DOHH2 (cell line): ENCODE results near the gene CARMIL1.

Experiments
- H3F3A ChIP-seq: fragments of 200-600 bp; sonication (generic), shearing (Covaris generic); 2 replicates; pipeline ENCODE4 v1.6.0; 2016; ENCODE audit warnings: antibody characterized with exemption, mild to moderate bottlenecking; ENCODE audit not compliant: control insufficient read depth, insufficient read depth
- H3K27ac ChIP-seq: fragments of 200-600 bp; sonication (generic); 2 replicates; pipeline ENCODE4 v1.5.1; 2014; ENCODE audit warnings: low read depth, mild to moderate bottlenecking, low read length, moderate library complexity
- H3K27me3 ChIP-seq: fragments of 200-600 bp; sonication (generic); 2 replicates; pipeline ENCODE4 v1.6.1; 2014; ENCODE audit warnings: mild to moderate bottlenecking, low read length, mixed read lengths; ENCODE audit not compliant: control insufficient read depth
- H3K36me3 ChIP-seq: fragments of 200-600 bp; sonication (generic); 2 replicates; pipeline ENCODE4 v1.6.1; 2014; ENCODE audit warnings: mild to moderate bottlenecking, low read length, moderate library complexity, mixed read lengths; ENCODE audit not compliant: control insufficient read depth
- H3K4me1 ChIP-seq: fragments of 200-600 bp; sonication (generic); 2 replicates; pipeline ENCODE4 v1.6.1; 2014; ENCODE audit warnings: mild to moderate bottlenecking, low read length, mixed read lengths; ENCODE audit not compliant: control insufficient read depth
- H3K4me2 ChIP-seq: fragments of 200-600 bp; sonication (generic); 2 replicates; pipeline ENCODE4 v1.6.0; 2014; ENCODE audit warnings: mild to moderate bottlenecking, low read length, moderate library complexity
- H3K4me3 ChIP-seq: fragments of 200-600 bp; sonication (generic); 2 replicates; pipeline ENCODE4 v1.5.1; 2014; ENCODE audit warnings: mild to moderate bottlenecking, low read length, mixed read lengths
- H3K79me2 ChIP-seq: fragments of 200-600 bp; sonication (generic); 2 replicates; pipeline ENCODE4 v1.6.1; 2014; ENCODE audit warnings: mild to moderate bottlenecking, low read length, mixed read lengths; ENCODE audit not compliant: control insufficient read depth
- H3K9me2 ChIP-seq: fragments of 200-600 bp; sonication (generic); replicated peaks from 2 replicates; pipeline ENCODE4 v1.6.1; 2014; ENCODE audit warnings: mild to moderate bottlenecking, low read length, mixed read lengths; ENCODE audit not compliant: control insufficient read depth
- H3K9me3 ChIP-seq: fragments of 200-600 bp; sonication (generic); 2 replicates; pipeline ENCODE4 v1.6.1; 2014; ENCODE audit warnings: antibody characterized with exemption, low read length, mixed read lengths; ENCODE audit not compliant: control insufficient read depth, insufficient read depth
- H4K20me1 ChIP-seq: fragments of 200-600 bp; sonication (generic); 2 replicates; pipeline ENCODE4 v1.6.0; 2014; ENCODE audit warnings: low read depth, mild to moderate bottlenecking, antibody characterized with exemption, low read length, moderate library complexity; ENCODE audit not compliant: control insufficient read depth, insufficient read depth
- CTCF ChIP-seq: fragments of 200-600 bp; sonication (generic); IDR thresholded peaks from one replicate; pipeline ENCODE4 v1.5.1; 2014; ENCODE audit warnings: antibody characterized with exemption, mild to moderate bottlenecking, low read depth, low read length; ENCODE audit not compliant: poor library complexity, severe bottlenecking
- EZH2phosphoT487 ChIP-seq: fragments of 200-600 bp; sonication (generic); IDR thresholded peaks from 2 replicates; pipeline ENCODE4 v1.6.1; 2017; ENCODE audit warnings: borderline replicate concordance, mild to moderate bottlenecking, antibody characterized with exemption, low read length, moderate library complexity, mixed read lengths

CARMIL1 gene

GRCh38 chr6:25508051-25508450 is 228.9 kb downstream of the CARMIL1 start:
- Histone ChIP-seq H4K20me1 (no peaks in the 10 kb centered on the region), H3K9me3 (no peaks in the 10 kb centered on the region), H3K4me2 (no peak overlapping the region), H3K4me1 (no peaks in the 10 kb centered on the region), H3K9me2 (no peaks in the 10 kb centered on the region), H3K27ac (no peak overlapping the region), H3K36me3 (no peaks in the 10 kb centered on the region), H3K79me2 (no peaks in the 10 kb centered on the region), H3K27me3 (no peaks in the 10 kb centered on the region), H3K4me3 (no peak overlapping the region), H3F3A (no peaks in the 10 kb centered on the region; the same call in 1 of the 2 replicates)
- TF ChIP-seq EZH2phosphoT487 (no peak), CTCF (no peak)

GRCh38 chr6:25511376-25511775 is 232.2 kb downstream of the CARMIL1 start:
- H3K79me2 ChIP-seq: no peaks in the 10 kb centered on the region
- no peaks in the 10 kb centered on the region for H3K27me3 ChIP-seq
- H3F3A ChIP-seq: no peaks in the 10 kb centered on the region; the same call in 1 of the 2 replicates
- H3K4me2 ChIP-seq: no peak overlapping the region
- no peaks in the 10 kb centered on the region for H3K36me3 ChIP-seq
- no peak overlapping the region for H3K4me3 ChIP-seq
- H3K4me1 ChIP-seq: no peaks in the 10 kb centered on the region
- TF ChIP-seq CTCF (no peak), EZH2phosphoT487 (no peak)
- H3K9me2 ChIP-seq: no peaks in the 10 kb centered on the region
- H3K27ac ChIP-seq: no peak overlapping the region
- no peaks in the 10 kb centered on the region for H3K9me3 ChIP-seq
- no peaks in the 10 kb centered on the region for H4K20me1 ChIP-seq

GRCh38 chr6:25512560-25512959 is 233.4 kb downstream of the CARMIL1 start:
- no peaks in the 10 kb centered on the region for H3K9me3 ChIP-seq
- H3K79me2 ChIP-seq: no peaks in the 10 kb centered on the region
- no peaks in the 10 kb centered on the region for H4K20me1 ChIP-seq
- no peaks in the 10 kb centered on the region for H3K4me1 ChIP-seq
- H3K4me2 ChIP-seq: no peak overlapping the region
- no peaks in the 10 kb centered on the region for H3K36me3 ChIP-seq
- H3F3A ChIP-seq: no peaks in the 10 kb centered on the region; the same call in 1 of the 2 replicates
- no peaks in the 10 kb centered on the region for H3K9me2 ChIP-seq
- no peak overlapping the region for H3K4me3 ChIP-seq
- TF ChIP-seq EZH2phosphoT487 (no peak), CTCF (no peak)
- no peak overlapping the region for H3K27ac ChIP-seq
- H3K27me3 ChIP-seq: no peaks in the 10 kb centered on the region

GRCh38 chr6:25519856-25520255 is 240.7 kb downstream of the CARMIL1 start:
- Histone ChIP-seq H3K4me3 (no peak overlapping the region), H3K9me3 (no peaks in the 10 kb centered on the region), H3K36me3 (no peaks in the 10 kb centered on the region), H3K27me3 (no peaks in the 10 kb centered on the region), H3K9me2 (no peaks in the 10 kb centered on the region), H3F3A (no peaks in the 10 kb centered on the region), H3K4me1 (no peaks in the 10 kb centered on the region), H3K79me2 (no peaks in the 10 kb centered on the region), H3K4me2 (no peak overlapping the region), H4K20me1 (no peaks in the 10 kb centered on the region), H3K27ac (no peak overlapping the region)
- TF ChIP-seq EZH2phosphoT487 (no peak), CTCF (no peak)
